Body of pancreas (tissue), 4 donors: ENCODE measurements around the gene COPE.

ENCODE experiments used
- POLR2A ChIP-seq, 3 donors: fragments of 450-650 bp; IDR thresholded peaks; one replicate each; pipeline ENCODE4 v1.6.1; 2016; ENCODE audit warnings: antibody characterized with exemption in 3 of 3, mild to moderate bottlenecking in 2 of 3
- TF ChIP-seq, protein P1 (sequence below), 7 experiments: fragments of 450-650 bp in 4 of 7; fragments of 200-600 bp in 3 of 7; sonication (generic) in 3 of 7; IDR thresholded peaks; one replicate each; pipeline ENCODE4 v1.5.1; 2016 to 2019; ENCODE audit warnings: antibody characterized with exemption in 7 of 7

DNA sequence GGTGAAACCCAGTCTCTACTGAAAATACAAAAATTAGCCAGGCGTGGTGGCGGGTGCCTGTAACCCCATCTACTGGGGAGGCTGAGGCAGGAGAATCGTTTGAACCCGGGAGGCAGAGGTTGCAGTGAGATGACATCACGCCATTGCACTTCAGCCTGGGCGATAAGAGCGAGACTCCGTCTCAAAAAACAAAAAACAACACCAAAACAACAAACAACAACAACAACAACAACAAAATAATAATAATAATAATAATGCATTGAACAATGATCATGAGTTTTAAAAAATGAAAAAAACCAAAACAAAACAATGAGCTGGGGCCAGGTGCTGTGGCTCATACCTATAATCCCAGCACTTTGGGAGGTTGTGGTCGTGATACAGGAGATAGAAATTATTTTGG is 44.9 kb upstream of the COPE start:
- TF ChIP-seq, protein P1, sequence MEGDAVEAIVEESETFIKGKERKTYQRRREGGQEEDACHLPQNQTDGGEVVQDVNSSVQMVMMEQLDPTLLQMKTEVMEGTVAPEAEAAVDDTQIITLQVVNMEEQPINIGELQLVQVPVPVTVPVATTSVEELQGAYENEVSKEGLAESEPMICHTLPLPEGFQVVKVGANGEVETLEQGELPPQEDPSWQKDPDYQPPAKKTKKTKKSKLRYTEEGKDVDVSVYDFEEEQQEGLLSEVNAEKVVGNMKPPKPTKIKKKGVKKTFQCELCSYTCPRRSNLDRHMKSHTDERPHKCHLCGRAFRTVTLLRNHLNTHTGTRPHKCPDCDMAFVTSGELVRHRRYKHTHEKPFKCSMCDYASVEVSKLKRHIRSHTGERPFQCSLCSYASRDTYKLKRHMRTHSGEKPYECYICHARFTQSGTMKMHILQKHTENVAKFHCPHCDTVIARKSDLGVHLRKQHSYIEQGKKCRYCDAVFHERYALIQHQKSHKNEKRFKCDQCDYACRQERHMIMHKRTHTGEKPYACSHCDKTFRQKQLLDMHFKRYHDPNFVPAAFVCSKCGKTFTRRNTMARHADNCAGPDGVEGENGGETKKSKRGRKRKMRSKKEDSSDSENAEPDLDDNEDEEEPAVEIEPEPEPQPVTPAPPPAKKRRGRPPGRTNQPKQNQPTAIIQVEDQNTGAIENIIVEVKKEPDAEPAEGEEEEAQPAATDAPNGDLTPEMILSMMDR (IDR thresholded peaks at IDR 0.05) = no peak
- no peak for TF ChIP-seq POLR2A (IDR thresholded peaks at IDR 0.05)
